Activated B cell treated with CpG ODN at 0.5 μM for 24 hours (primary cell): ENCODE data around the gene SKIC3. TPM values are rescaled to one million over a fixed set of nuclear protein-coding genes. Genes with fewer than 3 reads are reported as not detected.

Experiments
- ATAC-seq: fragments of 200-7000 bp; cut with Tn5 transposase; one replicate; pipeline ENCODE4 v1.10.0; 2021; ENCODE audit warnings: low read depth, mild to moderate bottlenecking, moderate library complexity
- CTCF ChIA-PET: fragments of 350-600 bp; sonication (Branson Sonifier 250); formaldehyde crosslinking; loops from one replicate; lab custom pipeline; 2021; ENCODE audit warnings: antibody characterized with exemption; lab: Charles Lee
- POLR2A ChIA-PET: fragments of 350-600 bp; sonication (Branson Sonifier 250); formaldehyde crosslinking; loops from one replicate; lab custom pipeline; 2021; ENCODE audit warnings: antibody characterized with exemption; lab: Charles Lee
- DNase-seq: peaks from one replicate; pipeline ENCODE4 v3.0.0; 2022
- H3K27ac Mint-ChIP-seq: one replicate; pipeline ENCODE4 v1.8.0; 2020; ENCODE audit warnings: mixed read lengths
- H3K27me3 Mint-ChIP-seq: one replicate; pipeline ENCODE4 v1.8.0; 2021; ENCODE audit warnings: mixed read lengths
- H3K36me3 Mint-ChIP-seq: one replicate; pipeline ENCODE4 v1.8.0; 2021; ENCODE audit warnings: low read depth, mixed read lengths
- H3K4me1 Mint-ChIP-seq: one replicate; pipeline ENCODE4 v1.8.0; 2021; ENCODE audit warnings: mixed read lengths
- H3K4me3 Mint-ChIP-seq: one replicate; pipeline ENCODE4 v1.8.0; 2020; ENCODE audit warnings: mild to moderate bottlenecking, mixed read lengths
- H3K9me3 Mint-ChIP-seq: one replicate; pipeline ENCODE4 v1.8.0; 2020; ENCODE audit warnings: mixed read lengths
- CTCF ChIP-seq: fragments of 200-600 bp; IDR thresholded peaks from one replicate; pipeline ENCODE4 v1.8.0; 2022; ENCODE audit warnings: antibody characterized with exemption, mild to moderate bottlenecking
- intact Hi-C: fragments of 100-400 bp; cut with micrococcal nuclease; formaldehyde crosslinking; loops from one replicate; pipeline ENCODE4 v1.15.1; 2024
- total RNA-seq: library from RNA; stranded (reverse); gene quantifications from 2 replicates; pipeline ENCODE4 v1.2.3, GENCODE V29; 2022

Gene SKIC3
- total RNA-seq, 1 donor from 2014 or later, result 78.7 TPM

- ATAC-seq, result peak; percentile 32
- Mint-ChIP-seq H3K36me3 (peaks cover 26% of the 10 kb centered on the region), H3K4me3 (peak overlapping the region; percentile 95), H3K4me1 (peaks cover 43% of the 10 kb centered on the region), H3K27me3 (no peaks in the 10 kb centered on the region), H3K27ac (peak overlapping the region; percentile 92), H3K9me3 (no peaks in the 10 kb centered on the region)
- TF ChIP-seq CTCF, result no peak
- ChIA-PET CTCF (interaction anchor here (0.6 to 1.1 kb wide), 2 partner anchors 93 to 1412 kb away, joined by 3 to 4 read pairs; partner anchors contain the start of gene RFESD), POLR2A (interaction anchor here (0.6 to 1.6 kb wide), 8 partner anchors 10 to 1253 kb away, joined by 3 to 7 read pairs (median 5); partner anchors contain the start of gene RFESD)
- intact Hi-C loops, result loop anchor here (1.0 to 10.0 kb wide), 8 partner anchors 92 to 1383 kb away; partner anchors contain the start of genes CAST, ELL2, KIAA0825 and LNPEP
- no peak for DNase-seq
Measured at GRCh38 chr5:95554331-95554646, 488 bp downstream of the SKIC3 start.

DNA sequence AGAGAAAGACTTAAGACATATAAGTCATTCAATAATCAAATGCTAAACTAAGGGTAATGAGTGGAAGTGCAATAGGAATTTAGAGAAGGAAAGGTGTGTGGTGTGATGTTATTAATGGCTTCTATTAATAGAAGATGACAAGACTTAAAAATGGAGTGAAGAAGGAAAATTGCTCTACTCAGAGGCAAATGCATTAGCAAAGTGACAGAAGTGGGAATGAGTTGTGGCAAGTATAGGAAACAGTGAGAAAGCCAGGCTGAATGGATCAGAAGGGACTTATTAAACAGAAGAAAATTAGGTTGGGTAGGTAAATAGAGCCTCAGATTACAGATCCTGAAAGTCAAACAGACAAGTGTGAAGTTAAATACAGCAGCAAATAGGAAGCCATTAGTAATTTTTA is 5.7 kb downstream of the SKIC3 start:
- DNase-seq, result no peak
- Mint-ChIP-seq H3K36me3 (peaks cover 42% of the 10 kb centered on the region), H3K4me1 (peaks cover 26% of the 10 kb centered on the region), H3K27ac (no peak overlapping the region), H3K27me3 (no peaks in the 10 kb centered on the region), H3K4me3 (no peak overlapping the region), H3K9me3 (no peaks in the 10 kb centered on the region)
- intact Hi-C loops, result no loop called here
- POLR2A ChIA-PET, result no interaction called here
- no peak for ATAC-seq
- CTCF ChIA-PET, result no interaction called here
- TF ChIP-seq CTCF, result no peak

DNA sequence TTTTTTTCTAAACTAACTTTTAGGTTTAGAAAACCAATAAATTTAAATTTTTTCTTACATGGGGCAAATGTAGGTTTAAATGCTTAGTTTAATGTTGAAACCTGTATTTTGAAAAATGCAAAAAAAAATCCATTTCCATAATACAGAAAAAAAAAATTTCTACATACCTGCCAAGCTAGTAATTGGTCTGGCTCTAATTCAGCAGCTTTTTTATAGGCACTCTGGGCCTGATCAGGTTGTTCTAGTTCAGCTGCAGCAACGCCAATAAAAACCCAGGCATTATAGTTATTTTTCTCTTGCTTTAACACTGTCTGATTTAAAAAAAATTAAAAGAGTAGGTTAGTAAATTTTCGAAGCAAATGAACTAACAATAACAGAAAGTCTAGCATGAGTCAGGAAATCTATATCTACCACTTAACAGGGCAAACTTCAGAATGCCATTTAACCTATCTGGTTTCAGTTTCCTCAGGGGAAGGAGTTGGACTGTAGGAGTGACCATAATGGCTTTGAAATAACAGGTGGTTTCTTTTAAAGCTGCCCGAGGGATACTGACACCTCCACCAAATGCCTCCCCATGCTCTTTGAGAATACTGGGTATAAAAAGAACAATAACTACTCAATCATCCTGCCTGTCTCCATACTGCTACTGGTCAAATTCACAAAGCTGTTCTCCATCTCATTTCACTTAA is 11.6 kb downstream of the SKIC3 start:
- ATAC-seq (no peak), DNase-seq (no peak)
- intact Hi-C loops, result loop anchor here (5.0 kb wide), 1 partner anchor 61 kb away; no protein-coding TSS in a partner anchor
- H3K27me3 Mint-ChIP-seq, result no peaks in the 10 kb centered on the region
- TF ChIP-seq CTCF, result no peak
- ChIA-PET CTCF (no interaction called here), POLR2A (interaction anchor here (1.4 kb wide), 1 partner anchor 12 kb away, joined by 4 read pairs; the partner anchor contains the start of genes ARSK and SKIC3)
- peaks cover 64% of the 10 kb centered on the region for H3K36me3 Mint-ChIP-seq
- no peak overlapping the region for H3K27ac Mint-ChIP-seq
- no peaks in the 10 kb centered on the region for H3K9me3 Mint-ChIP-seq
- H3K4me1 Mint-ChIP-seq, result no peaks in the 10 kb centered on the region
- no peak overlapping the region for H3K4me3 Mint-ChIP-seq

DNA sequence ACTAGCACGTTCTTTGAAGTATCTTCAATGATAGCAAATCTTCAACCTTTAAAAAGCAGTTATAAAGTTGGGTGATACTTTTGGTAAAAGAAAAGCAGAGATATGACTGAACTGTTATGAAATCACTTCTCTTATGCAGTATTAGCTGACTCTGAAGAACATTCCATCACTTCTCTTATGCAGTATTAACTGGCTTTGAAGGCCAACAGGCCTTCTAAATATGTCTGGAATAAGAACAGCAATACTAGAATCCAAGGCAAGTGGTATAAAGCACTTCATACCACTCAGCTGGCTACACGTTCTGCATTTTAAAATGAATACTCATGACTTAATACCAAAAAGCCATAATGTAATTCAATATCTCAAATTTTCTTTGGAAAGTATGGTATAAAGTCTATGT is 17.3 kb downstream of the SKIC3 start:
- POLR2A ChIA-PET, result no interaction called here
- Mint-ChIP-seq H3K27me3 (no peaks in the 10 kb centered on the region), H3K36me3 (peaks cover 82% of the 10 kb centered on the region), H3K27ac (no peak overlapping the region), H3K9me3 (no peaks in the 10 kb centered on the region), H3K4me3 (no peak overlapping the region), H3K4me1 (no peaks in the 10 kb centered on the region)
- TF ChIP-seq CTCF, result no peak
- ATAC-seq, result no peak
- CTCF ChIA-PET, result no interaction called here
- no peak for DNase-seq
- intact Hi-C loops, result no loop called here

GRCh38 chr5:95533761-95534160 is 21.0 kb downstream of the SKIC3 start:
- H3K27me3 Mint-ChIP-seq, result no peaks in the 10 kb centered on the region
- ChIA-PET POLR2A (no interaction called here), CTCF (no interaction called here)
- DNase-seq (no peak), ATAC-seq (no peak)
- no peak overlapping the region for H3K27ac Mint-ChIP-seq
- peaks cover 3% of the 10 kb centered on the region for H3K4me1 Mint-ChIP-seq
- peaks cover 77% of the 10 kb centered on the region for H3K36me3 Mint-ChIP-seq
- no peaks in the 10 kb centered on the region for H3K9me3 Mint-ChIP-seq
- intact Hi-C loops, result no loop called here
- no peak overlapping the region for H3K4me3 Mint-ChIP-seq
- no peak for TF ChIP-seq CTCF
